ENCODE results near the gene PXYLP1.

DNA sequence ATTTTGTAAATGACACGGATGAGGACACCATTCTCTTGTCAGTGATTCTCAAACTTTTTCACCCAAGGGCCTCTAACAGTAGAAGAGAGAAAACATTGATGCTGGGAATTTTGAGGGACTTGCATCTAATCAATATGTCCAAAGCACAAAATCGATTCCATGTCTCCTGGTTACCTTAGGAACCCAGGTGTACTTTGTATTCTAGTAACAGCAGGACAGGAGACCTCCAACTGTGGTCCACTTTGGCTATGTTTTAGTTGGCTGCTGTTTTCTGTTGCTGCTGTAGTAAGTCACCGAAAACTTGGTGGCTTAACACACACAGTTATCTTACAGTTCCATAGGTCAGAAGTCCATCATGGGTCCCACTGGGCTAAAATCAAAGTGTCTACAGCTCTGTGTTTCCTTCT, 112.2 kb downstream of the PXYLP1 start:
- TF ChIP-seq, protein P1, sequence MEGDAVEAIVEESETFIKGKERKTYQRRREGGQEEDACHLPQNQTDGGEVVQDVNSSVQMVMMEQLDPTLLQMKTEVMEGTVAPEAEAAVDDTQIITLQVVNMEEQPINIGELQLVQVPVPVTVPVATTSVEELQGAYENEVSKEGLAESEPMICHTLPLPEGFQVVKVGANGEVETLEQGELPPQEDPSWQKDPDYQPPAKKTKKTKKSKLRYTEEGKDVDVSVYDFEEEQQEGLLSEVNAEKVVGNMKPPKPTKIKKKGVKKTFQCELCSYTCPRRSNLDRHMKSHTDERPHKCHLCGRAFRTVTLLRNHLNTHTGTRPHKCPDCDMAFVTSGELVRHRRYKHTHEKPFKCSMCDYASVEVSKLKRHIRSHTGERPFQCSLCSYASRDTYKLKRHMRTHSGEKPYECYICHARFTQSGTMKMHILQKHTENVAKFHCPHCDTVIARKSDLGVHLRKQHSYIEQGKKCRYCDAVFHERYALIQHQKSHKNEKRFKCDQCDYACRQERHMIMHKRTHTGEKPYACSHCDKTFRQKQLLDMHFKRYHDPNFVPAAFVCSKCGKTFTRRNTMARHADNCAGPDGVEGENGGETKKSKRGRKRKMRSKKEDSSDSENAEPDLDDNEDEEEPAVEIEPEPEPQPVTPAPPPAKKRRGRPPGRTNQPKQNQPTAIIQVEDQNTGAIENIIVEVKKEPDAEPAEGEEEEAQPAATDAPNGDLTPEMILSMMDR (conservative IDR thresholded peaks at IDR 0.05; ENCODE audit: low read length): no peak
- no peak for TF ChIP-seq EZH2phosphoT487 (IDR thresholded peaks at IDR 0.05; ENCODE audit: borderline replicate concordance)

Measured in Loucy (cell line).